Fibroblast of lung (primary cell): ENCODE results near the gene GNG7. TPM values are rescaled to one million over a fixed set of nuclear protein-coding genes. Genes with fewer than 3 reads are reported as not detected.

Experiments used
- DNase-seq, 2 donors: peaks; one replicate each; pipeline versions ENCODE4 v3.0.0 to v3.0.0-alpha.2; 2010; ENCODE audit warnings: low read depth in 2 of 2
- H2AFZ ChIP-seq: 2 replicates; pipeline ENCODE4 v1.5.1; 2012; ENCODE audit warnings: low read length, control low read depth, inconsistent platforms
- H3K27ac ChIP-seq: 2 replicates; pipeline ENCODE4 v1.5.1; 2011; ENCODE audit warnings: low read length, control low read depth; ENCODE audit not compliant: insufficient read depth
- H3K27me3 ChIP-seq: 2 replicates; pipeline ENCODE4 v1.5.1; 2011; ENCODE audit warnings: mild to moderate bottlenecking, low read length; ENCODE audit not compliant: control insufficient read depth, insufficient read depth
- H3K36me3 ChIP-seq: 2 replicates; pipeline ENCODE4 v1.5.1; 2011; ENCODE audit warnings: low read length; ENCODE audit not compliant: control insufficient read depth, insufficient read depth
- H3K4me1 ChIP-seq: 2 replicates; pipeline ENCODE4 v1.5.1; 2011; ENCODE audit warnings: low read length; ENCODE audit not compliant: control insufficient read depth, insufficient read depth; ENCODE audit errors: extremely low read depth
- H3K4me2 ChIP-seq: 2 replicates; pipeline ENCODE4 v1.5.1; 2011; ENCODE audit warnings: low read length, control low read depth; ENCODE audit not compliant: insufficient read depth; ENCODE audit errors: extremely low read depth
- H3K4me3 ChIP-seq, 4 experiments: fragments of 200-600 bp in 1 of 4; sonication (generic) in 1 of 4; replicated peaks in 1 of 4; 2 replicates each; pipeline ENCODE4 v1.5.1; 2011 to 2016; ENCODE audit warnings: low read length in 4 of 4, low read depth in 3 of 4, mild to moderate bottlenecking in 3 of 4, control low read depth in 2 of 4, inconsistent platforms in 1 of 4, mixed read lengths in 1 of 4; ENCODE audit not compliant: insufficient read depth in 1 of 4; ENCODE audit errors: control extremely low read depth in 1 of 4
- H3K79me2 ChIP-seq: 2 replicates; pipeline ENCODE4 v1.5.1; 2012; ENCODE audit warnings: mild to moderate bottlenecking, low read length, inconsistent platforms; ENCODE audit not compliant: control insufficient read depth, insufficient read depth
- H3K9ac ChIP-seq: 2 replicates; pipeline ENCODE4 v1.5.1; 2011; ENCODE audit warnings: mild to moderate bottlenecking, low read length, control low read depth; ENCODE audit not compliant: insufficient read depth
- H3K9me3 ChIP-seq: 2 replicates; pipeline ENCODE4 v1.5.1; 2012; ENCODE audit warnings: low read depth, low read length; ENCODE audit not compliant: control insufficient read depth, insufficient read depth
- H4K20me1 ChIP-seq: 2 replicates; pipeline ENCODE4 v1.5.1; 2011; ENCODE audit warnings: low read length; ENCODE audit not compliant: control insufficient read depth, insufficient read depth; ENCODE audit errors: extremely low read depth
- EZH2 ChIP-seq: IDR thresholded peaks from 2 replicates; pipeline ENCODE4 v1.5.1; 2012; ENCODE audit warnings: low read length, control low read depth, mild to moderate bottlenecking; ENCODE audit errors: missing control alignments
- polyA plus RNA-seq, 2 donors: library from polyadenylated mRNA; depleted of rRNA in 1 of 2; stranded (reverse) in 1 of 2; unstranded in 1 of 2; fragments of >200 nt; gene quantifications; 2 replicates each; pipeline ENCODE4 v1.2.1, GENCODE V29; 2011 to 2012; ENCODE audit warnings: missing spikeins in 1 of 2
- total RNA-seq: library from RNA; depleted of rRNA; stranded (reverse); fragments of >200 nt; gene quantifications from 2 replicates; pipeline ENCODE4 v1.2.1, GENCODE V29; 2014
- TF ChIP-seq, protein P1 (sequence below), 2 donors: IDR thresholded peaks in 1 of 2; conservative IDR thresholded peaks in 1 of 2; 1 replicate in 1 of 2; 2 replicates in 1 of 2; pipeline ENCODE4 v1.5.1; 2011 to 2012; ENCODE audit warnings: low read length in 2 of 2, control low read depth in 1 of 2, inconsistent platforms in 1 of 2, low read depth in 1 of 2, mild to moderate bottlenecking in 1 of 2

Gene GNG7
- total and polyA plus RNA-seq, 2 donors (not counting 1 experiment from before 2014, with no cell fraction given), result 0.27 to 0.83 TPM

- no peaks in the 10 kb centered on the region for H3K36me3 ChIP-seq
- no peak overlapping the region for H3K4me2 ChIP-seq
- no peak overlapping the region for H3K27ac ChIP-seq
- H3K9ac ChIP-seq, result no peak overlapping the region
- H3K9me3 ChIP-seq, result no peaks in the 10 kb centered on the region
- H2AFZ ChIP-seq, result no peak overlapping the region
- DNase-seq, result no peak
- H3K4me1 ChIP-seq, result no peaks in the 10 kb centered on the region
- no peaks in the 10 kb centered on the region for H4K20me1 ChIP-seq
- H3K4me3 ChIP-seq, result no peak overlapping the region
- H3K79me2 ChIP-seq, result no peaks in the 10 kb centered on the region
- no peaks in the 10 kb centered on the region for H3K27me3 ChIP-seq
- TF ChIP-seq, protein P1, sequence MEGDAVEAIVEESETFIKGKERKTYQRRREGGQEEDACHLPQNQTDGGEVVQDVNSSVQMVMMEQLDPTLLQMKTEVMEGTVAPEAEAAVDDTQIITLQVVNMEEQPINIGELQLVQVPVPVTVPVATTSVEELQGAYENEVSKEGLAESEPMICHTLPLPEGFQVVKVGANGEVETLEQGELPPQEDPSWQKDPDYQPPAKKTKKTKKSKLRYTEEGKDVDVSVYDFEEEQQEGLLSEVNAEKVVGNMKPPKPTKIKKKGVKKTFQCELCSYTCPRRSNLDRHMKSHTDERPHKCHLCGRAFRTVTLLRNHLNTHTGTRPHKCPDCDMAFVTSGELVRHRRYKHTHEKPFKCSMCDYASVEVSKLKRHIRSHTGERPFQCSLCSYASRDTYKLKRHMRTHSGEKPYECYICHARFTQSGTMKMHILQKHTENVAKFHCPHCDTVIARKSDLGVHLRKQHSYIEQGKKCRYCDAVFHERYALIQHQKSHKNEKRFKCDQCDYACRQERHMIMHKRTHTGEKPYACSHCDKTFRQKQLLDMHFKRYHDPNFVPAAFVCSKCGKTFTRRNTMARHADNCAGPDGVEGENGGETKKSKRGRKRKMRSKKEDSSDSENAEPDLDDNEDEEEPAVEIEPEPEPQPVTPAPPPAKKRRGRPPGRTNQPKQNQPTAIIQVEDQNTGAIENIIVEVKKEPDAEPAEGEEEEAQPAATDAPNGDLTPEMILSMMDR (conservative IDR thresholded peaks at IDR 0.05 in 1 of 2, IDR thresholded peaks at IDR 0.05 in 1 of 2; ENCODE audit: low read depth in 1 of 2, low read length in 2 of 2), result no peak
- TF ChIP-seq EZH2, result no peak
Observed at GRCh38 chr19:2615782-2616181, 86.7 kb downstream of the GNG7 start.

GRCh38 chr19:2613507-2614295 lies 88.8 kb downstream of the GNG7 start:
- H3K4me3 ChIP-seq, result no peak overlapping the region
- H3K4me1 ChIP-seq, result no peaks in the 10 kb centered on the region
- no peak for TF ChIP-seq EZH2
- TF ChIP-seq, protein P1 (conservative IDR thresholded peaks at IDR 0.05 in 1 of 2, IDR thresholded peaks at IDR 0.05 in 1 of 2; ENCODE audit: low read depth in 1 of 2, low read length in 2 of 2), result peak; percentile 79 to 91
- H3K4me2 ChIP-seq, result no peak overlapping the region
- peak; percentile 23 to 42 for DNase-seq
- H3K9ac ChIP-seq, result no peak overlapping the region
- no peaks in the 10 kb centered on the region for H3K79me2 ChIP-seq
- no peak overlapping the region for H3K27ac ChIP-seq
- no peaks in the 10 kb centered on the region for H3K9me3 ChIP-seq
- no peaks in the 10 kb centered on the region for H3K36me3 ChIP-seq
- no peak overlapping the region for H2AFZ ChIP-seq
- no peaks in the 10 kb centered on the region for H3K27me3 ChIP-seq
- H4K20me1 ChIP-seq, result no peaks in the 10 kb centered on the region

GRCh38 chr19:2612619-2613249 lies 89.8 kb downstream of the GNG7 start:
- H3K4me3 ChIP-seq, result no peak overlapping the region
- no peaks in the 10 kb centered on the region for H3K36me3 ChIP-seq
- no peaks in the 10 kb centered on the region for H3K79me2 ChIP-seq
- H3K9me3 ChIP-seq, result no peaks in the 10 kb centered on the region
- no peaks in the 10 kb centered on the region for H3K27me3 ChIP-seq
- H4K20me1 ChIP-seq, result no peaks in the 10 kb centered on the region
- H3K9ac ChIP-seq, result no peak overlapping the region
- no peak overlapping the region for H3K4me2 ChIP-seq
- no peak overlapping the region for H3K27ac ChIP-seq
- DNase-seq, result no peak
- H3K4me1 ChIP-seq, result no peaks in the 10 kb centered on the region
- no peak overlapping the region for H2AFZ ChIP-seq
- TF ChIP-seq EZH2, result no peak
- TF ChIP-seq, protein P1 (conservative IDR thresholded peaks at IDR 0.05 in 1 of 2, IDR thresholded peaks at IDR 0.05 in 1 of 2; ENCODE audit: low read depth in 1 of 2, low read length in 2 of 2), result no peak
